ENCODE data around the gene TFAP2E.

DNA sequence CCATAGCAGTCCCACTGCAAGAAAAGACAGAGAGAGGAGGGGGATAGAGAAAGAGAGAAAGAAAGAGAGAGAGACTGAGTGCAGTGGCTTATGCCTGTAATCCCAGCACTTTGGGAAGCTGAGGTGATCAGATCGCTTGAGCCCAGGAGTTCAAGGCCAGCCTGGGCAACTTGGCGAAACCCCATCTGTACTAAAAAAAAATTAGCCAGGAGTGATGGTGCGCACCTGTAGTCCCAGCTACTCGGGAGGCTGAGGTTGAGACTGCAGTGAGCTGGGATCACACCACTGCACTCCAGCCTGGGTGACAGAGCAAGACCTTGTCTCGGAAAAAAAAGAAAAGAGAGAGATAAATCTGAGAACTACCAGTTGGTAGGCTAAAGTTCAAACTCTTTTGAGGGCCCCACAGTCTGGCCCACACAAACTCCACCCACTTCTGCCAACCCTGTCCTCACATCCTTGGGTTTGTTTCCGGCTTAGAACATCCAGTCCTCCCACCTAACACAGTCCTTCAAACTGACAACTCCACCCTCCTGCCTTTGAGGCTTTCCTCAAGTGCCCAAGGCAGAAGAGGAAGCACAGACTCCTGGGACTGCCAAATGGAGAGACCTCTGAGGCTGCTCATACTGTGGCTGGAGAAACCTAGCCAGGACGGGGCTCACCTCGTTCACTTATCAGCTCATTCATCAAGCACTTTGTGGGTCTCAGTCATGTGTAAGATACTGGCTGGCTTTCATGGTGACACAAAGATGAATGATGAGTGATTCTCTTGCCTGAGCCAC, 20.1 kb downstream of the TFAP2E start:
- no peak for TF ChIP-seq CTCF (IDR thresholded peaks at IDR 0.05)
- TF ChIP-seq POLR2A (IDR thresholded peaks at IDR 0.05): no peak
- no peak for TF ChIP-seq POLR2AphosphoS5 (IDR thresholded peaks at IDR 0.05)
- TF ChIP-seq EP300 (IDR thresholded peaks at IDR 0.05): no peak

Measured in upper lobe of left lung (tissue), 4 donors.